ENCODE results near the gene FAM9A.
"Not testable (repeated sequence)": the region's sequence is repeated elsewhere in the genome, so short reads cannot be mapped to it uniquely, and the experiment has no call there.

FAM9A gene

GRCh38 chrX:8800351-8800750 is 832 bp downstream of the FAM9A start:
- DNase-seq = not testable (repeated sequence)

GRCh38 chrX:8799281-8799680 is 1.9 kb downstream of the FAM9A start:
- DNase-seq = not testable (repeated sequence)

- not testable (repeated sequence) for DNase-seq
Observed at GRCh38 chrX:8798702-8799101, 2.5 kb downstream of the FAM9A start.

GRCh38 chrX:8787119-8787518 is 14.1 kb downstream of the FAM9A start:
- not testable (repeated sequence) for DNase-seq

- no peak for DNase-seq
Observed at GRCh38 chrX:8784162-8784561, 17.0 kb downstream of the FAM9A start.

- no peak for DNase-seq
Observed at GRCh38 chrX:8783714-8784098, 17.5 kb downstream of the FAM9A start.

- peak; percentile 44 for DNase-seq
Observed at GRCh38 chrX:8783097-8783713, 18.0 kb downstream of the FAM9A start.

- no peak for DNase-seq
Observed at GRCh38 chrX:8782595-8782994, 18.6 kb downstream of the FAM9A start.

GRCh38 chrX:8781921-8782320 is 19.3 kb downstream of the FAM9A start:
- DNase-seq = not testable (repeated sequence)

GRCh38 chrX:8773117-8773516 is 28.1 kb downstream of the FAM9A start:
- DNase-seq = peak; percentile 0

GRCh38 chrX:8760021-8760420 is 41.2 kb downstream of the FAM9A start:
- DNase-seq = no peak

GRCh38 chrX:8758706-8759105 is 42.5 kb downstream of the FAM9A start:
- DNase-seq = not testable (repeated sequence)

- DNase-seq = not testable (repeated sequence)
Observed at GRCh38 chrX:8757609-8758389, 43.4 kb downstream of the FAM9A start.

- DNase-seq = no peak
Observed at GRCh38 chrX:8755813-8756212, 45.4 kb downstream of the FAM9A start.

- DNase-seq = no peak
Observed at GRCh38 chrX:8755116-8755515, 46.1 kb downstream of the FAM9A start.

- no peak for DNase-seq
Observed at GRCh38 chrX:8749697-8750096, 51.5 kb downstream of the FAM9A start.

- DNase-seq = peak; percentile 17
Observed at GRCh38 chrX:8748855-8749254, 52.3 kb downstream of the FAM9A start.

- peak; percentile 49 for DNase-seq
Observed at GRCh38 chrX:8743126-8743732, 58.0 kb downstream of the FAM9A start.

GRCh38 chrX:8741981-8742380 is 59.2 kb downstream of the FAM9A start:
- no peak for DNase-seq

All from CD4-positive, alpha-beta T cell treated with Interleukin-12 subunit alpha and Interleukin-12 subunit beta, for 1 hour (primary cell).